GM21717 (cell line): ENCODE data around the gene XXYLT1.

Source experiments
- ATAC-seq: cut with Tn5 transposase; IDR thresholded peaks from one replicate; pipeline ENCODE4 v1.9.1; 2021; ENCODE audit warnings: mild to moderate bottlenecking, moderate library complexity; ENCODE audit not compliant: unreplicated experiment

Gene XXYLT1

DNA sequence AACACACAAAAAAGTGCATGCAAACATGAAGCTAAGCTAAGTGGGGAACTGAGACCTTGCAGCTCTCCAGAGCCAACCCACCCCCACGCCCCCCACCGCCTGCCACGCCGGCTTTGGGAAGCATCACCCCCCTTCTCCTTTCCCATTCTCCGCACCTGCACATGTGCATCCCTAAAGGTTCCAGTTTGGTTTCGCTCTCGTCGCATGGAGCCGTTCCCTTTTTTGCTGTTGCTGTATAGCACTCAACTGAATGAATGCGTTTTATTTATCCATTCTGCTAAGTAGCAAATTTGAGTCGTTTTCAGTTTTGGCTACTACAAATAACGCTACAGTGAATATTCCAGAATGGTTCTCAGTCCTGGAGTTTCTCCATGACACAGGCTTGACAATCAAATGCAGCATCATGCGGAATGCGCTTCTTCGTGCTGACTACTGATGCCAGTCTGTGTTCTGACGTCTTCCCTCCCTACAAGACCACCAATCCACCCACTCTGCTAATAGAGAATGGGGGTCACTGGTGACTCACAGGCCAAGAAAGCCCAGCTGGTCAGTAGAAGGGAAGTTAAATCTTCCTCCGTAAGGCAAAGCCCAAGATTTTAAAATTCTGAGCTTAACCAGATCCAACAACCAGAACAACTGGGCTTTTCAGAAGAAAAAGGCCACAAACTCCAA is 115.3 kb downstream of the XXYLT1 start:
- no peak for ATAC-seq

DNA sequence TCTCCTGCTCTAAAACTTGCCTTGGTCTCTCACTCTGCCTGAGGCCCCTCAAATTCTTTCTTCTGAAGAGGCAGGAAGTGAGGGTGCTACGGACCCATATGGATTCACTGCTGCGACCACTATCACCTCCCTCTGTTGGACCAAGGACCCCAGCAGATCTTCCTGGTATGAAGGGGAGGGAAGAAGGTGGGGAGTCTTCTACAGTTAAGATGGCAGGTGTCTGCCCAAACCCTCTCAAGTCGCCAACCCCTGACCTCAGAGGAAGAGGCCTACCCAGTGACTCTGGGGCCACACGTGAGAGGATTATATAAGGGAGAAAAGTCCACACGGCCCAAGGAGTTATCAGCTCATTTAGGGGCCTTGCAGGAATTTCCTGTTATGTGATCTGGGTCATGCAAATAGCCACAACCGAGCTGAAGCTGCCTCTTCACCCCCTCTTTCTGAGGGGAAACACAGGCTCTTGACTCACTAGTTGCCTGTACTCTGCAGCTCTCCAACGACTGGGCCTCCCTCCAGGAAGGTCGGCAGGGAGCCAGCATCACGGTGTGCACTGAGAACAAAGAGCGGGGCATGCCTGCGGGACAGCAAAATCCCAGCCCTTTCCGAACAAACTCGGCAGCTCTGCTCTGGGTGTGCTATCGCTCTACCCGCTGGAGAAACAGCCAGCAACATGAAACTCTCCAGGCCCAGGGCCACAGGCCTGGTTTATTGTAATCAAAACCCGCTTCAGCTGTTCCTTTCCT is 116.0 kb downstream of the XXYLT1 start:
- peak; percentile 40 for ATAC-seq

DNA sequence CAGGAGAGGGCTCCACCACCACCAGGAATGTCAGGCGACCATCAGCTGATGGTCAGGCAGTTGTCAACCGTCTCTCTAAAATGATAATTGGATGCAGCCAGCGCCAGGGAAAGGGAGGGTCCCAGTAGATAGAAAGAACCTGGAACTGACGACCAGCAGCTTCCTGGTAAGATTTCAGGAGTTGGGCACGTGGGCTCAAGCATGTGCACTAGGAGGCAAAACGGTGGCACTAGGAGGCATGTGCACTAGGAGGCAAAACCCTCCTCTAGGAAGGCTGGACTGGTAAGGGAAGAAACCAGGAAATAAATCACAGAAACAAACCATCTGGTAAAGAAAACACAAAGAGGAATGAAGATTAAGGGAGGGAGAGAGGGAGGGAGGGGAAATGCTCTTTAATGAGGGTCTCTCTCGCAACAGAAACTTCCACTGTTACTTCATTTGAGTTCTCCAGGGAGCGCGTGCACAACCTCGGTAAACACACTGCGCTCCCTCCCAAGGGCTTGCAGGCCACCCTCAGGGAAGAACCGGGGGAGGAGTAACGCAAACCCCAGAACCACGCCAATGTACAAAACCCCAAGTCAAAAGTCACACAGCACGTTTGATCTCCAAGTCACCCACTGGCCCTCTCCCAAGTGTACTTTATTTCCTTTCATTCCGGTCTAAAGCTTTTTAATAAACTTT is 116.7 kb downstream of the XXYLT1 start:
- no peak for ATAC-seq

DNA sequence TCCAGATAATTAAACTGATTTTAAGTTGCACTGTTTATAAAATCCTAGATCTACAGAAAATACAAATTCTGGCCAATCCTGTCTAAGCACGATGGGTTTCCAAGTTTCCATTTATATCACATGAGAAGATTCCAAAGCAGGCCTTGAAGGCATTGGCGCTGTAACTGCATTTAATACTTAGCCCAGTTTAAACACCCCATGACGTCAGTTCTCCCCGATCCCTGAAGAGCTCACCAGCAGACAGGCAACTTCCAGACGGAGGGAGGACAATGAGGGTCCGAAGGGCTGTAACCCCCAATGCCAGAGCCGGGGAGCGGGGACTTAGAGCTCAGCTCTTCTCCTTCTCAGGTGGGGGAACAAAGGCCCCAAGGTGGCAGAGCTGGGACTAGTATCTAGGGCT is 117.3 kb downstream of the XXYLT1 start:
- ATAC-seq: no peak

DNA sequence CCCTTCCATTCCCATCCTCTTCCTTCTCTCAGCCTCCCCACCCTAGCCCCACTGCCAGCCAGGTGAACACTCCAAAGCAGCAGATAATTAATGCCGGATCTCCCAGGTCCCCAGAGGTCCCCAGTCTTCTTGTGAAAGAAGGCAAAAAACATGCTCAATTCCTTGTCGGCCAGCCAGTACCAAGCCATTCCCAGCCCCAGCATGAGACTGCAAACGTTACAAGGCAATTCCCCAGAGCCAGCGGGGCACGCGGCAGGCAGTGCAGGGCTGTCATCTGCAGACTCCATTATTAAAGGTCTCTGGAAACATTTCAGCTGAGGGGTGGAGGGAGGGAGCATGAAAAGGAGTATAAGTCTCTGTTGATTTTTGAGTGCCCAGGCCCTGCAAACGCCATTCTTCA is 117.8 kb downstream of the XXYLT1 start:
- no peak for ATAC-seq

DNA sequence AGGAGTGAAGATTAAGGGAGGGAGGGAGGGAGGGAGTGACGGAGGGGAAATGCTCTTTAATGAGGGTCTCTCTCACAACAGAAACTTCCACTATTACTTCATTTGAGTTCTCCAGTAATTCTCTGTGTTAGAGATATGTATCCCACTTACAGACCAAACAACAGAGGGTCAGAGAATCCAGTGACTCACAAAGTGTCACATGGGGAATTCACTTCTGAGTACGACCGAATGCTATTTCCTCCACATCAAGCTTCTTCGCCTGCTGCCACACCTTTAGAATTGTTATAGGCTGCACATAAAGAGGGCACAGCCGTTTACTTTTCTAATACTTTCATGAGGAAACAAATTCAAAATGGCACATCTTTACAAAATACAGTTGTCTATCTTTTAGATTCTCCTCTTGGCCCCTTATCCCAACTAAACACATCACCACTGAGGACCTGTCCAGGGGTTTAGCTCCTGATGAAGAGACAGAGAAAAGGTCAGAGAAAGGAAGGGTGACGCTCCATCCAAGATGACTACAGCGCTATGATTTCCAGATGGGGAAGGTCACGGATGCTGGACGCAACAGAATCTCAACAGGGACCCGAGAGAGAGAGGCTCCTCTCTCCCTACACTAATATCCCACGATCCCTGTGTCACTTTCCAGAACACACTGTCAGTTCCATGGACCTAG is 119.0 kb downstream of the XXYLT1 start:
- ATAC-seq: no peak

DNA sequence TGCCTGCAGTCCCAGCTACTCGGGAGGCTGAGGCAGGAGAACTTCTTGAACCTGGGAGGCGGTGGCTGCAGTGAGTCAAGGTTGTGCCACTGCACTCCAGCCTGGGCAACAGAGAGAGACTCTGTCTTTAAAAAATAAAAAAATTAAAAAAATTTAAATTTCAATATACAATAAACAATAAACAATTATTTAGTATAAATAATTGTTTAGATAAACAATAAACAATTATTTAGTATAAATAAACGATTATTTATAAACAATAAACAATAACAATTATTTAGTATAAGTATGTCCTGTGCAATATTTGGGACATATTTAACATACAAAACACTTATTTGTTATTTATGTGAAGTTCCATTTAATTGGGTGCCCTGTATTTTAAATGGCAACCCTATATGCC is 119.6 kb downstream of the XXYLT1 start:
- ATAC-seq: no peak

DNA sequence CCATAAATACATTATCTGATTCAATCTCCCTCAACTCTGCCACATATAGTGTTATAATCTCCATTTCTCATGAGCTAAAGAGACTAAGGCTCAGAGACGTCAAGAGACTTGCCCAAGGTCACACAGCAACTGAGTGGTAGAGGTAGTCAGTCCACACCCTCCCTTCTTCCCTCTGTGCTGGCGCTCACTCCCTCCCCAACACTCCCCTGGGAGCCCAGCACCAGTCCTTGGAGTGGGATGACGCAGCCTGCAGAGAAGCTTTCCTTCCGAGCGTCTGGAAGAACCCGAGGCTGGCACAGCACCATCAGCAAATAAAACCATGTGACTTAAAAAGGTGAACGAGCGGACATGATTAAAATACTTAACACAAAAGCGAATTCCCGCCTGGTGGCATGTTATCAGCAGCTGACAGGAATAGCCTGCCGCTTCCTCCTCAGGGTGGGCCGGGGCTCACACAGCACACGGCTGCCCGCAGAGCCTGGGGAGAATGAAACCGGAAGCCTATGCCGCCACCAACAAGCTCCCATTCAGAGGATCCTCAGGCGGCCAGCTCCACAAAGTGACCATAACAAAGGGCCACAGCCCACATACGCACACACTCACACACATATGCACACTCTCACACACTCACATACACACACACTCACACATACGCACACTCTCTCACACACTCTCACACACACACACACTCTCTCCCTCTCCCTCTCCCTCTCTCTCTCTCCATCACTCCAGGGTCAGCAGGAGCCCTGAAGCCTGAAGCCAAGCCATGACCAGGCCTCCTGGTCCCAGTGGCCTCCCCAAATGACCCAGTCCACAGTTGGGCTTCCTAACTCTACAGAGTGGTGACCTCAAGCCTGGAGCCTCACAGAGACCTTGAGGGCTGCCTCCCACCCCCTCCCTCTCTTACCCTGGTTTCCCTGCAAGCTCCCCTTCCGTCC is 120.5 kb downstream of the XXYLT1 start:
- peak; percentile 31 for ATAC-seq

DNA sequence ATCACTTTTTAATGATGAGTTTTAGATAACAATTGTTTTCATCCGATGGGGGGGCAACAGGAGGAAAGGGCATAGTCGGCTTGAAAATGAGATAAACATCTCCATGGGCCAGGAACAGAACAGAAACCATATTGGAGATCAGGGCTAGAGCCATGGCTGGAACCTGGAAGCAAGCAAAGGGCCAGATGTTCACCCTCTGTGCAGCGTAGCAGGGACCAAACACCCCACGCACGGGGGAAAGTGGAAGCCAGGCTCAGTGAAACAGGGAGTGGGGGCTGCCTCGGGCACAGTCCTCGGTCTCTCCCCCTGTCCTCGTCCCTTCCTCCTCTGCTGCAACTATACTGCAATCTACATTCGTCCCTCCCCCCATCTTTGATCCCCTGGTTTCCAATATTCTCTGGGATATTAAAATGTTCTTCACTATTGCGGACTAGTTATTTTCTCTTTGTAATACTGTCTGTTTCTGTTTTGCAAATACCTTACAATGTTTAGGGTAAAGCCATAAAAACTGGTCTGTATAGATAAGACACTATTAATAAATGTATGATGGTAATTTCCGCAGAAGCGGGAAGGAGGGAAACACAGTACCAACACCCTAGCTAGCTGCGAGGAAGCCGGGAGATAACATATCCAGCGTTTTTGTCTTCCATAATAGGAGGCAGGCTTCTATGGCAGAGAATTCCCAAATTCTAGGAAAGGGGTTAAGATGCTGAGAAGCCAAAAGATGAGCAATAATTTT is 121.5 kb downstream of the XXYLT1 start:
- no peak for ATAC-seq

DNA sequence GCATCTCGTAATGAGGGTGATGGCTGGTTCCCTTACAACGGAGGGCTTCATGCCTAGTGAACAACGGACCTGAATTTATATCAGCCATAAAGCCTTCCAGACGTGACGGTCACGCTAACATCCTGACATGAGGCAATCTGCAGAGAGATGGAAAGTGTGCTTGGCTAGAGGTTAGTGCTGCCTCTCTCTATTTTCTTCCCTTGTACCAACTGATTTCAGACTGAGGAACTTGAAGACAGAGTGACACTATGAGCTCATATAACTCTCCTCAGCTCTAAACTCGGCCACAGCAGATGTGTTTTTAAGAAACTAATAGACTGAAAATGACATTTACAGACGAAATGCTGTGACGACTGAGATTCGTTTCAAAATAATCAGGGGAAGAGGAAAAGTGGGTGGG is 122.4 kb downstream of the XXYLT1 start:
- no peak for ATAC-seq

DNA sequence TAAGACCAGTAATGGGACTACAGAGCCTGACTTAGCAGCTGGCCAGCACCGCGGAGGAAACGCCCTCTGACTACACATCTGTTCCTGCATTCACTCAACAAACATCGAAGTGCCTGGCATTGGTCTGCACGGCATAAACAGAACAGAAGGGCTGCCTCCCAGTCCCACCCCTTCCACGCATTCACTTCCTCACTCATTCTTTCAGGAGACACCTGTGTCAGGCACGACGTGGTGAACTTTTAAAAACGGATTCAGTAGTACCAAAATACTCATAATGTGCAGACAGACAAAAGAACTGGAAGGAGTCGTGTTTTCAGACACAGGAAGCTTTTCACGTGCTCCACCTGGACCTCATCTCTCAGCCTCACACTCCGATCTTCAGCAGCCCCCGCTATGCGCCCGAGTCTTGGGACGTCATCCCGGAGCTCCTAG is 123.3 kb downstream of the XXYLT1 start:
- ATAC-seq: peak; percentile 88

DNA sequence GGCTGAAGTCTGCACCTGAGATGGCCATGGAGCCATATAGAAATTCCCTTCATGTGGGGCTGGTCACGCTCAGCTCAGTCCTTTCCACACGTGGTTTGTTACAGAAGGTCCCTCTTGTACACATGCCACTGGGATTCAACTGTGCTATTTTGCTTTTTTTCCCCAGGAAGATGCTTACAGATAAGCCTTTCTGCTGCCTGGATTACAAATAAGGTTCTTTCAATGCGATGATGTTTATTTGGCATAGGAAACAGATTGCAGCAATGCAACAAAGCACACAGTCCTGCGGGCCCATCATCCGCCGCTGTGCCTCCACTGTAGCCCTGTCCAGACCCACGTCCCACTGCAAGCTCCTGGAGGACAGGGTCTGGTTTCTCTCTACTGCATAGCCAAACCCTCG is 124.8 kb downstream of the XXYLT1 start:
- no peak for ATAC-seq

DNA sequence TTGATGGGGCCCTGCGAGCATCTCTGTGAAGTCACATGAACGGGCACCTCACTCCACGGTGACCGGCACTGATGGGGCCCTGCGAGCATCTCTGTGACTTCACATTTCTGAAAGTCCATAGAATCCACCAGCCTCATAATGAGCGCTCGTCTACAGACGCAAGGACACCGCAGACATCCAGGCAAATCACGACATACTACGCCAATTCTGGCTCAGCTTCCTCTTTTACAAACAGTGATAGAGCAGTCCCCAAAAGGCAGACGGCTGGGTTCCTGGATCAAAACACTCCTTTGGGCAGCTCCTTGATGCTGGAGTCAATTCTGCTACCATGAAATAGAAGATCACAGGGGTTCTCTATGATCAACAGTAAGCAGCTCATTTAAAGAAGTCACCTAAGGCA is 125.4 kb downstream of the XXYLT1 start:
- ATAC-seq: no peak

DNA sequence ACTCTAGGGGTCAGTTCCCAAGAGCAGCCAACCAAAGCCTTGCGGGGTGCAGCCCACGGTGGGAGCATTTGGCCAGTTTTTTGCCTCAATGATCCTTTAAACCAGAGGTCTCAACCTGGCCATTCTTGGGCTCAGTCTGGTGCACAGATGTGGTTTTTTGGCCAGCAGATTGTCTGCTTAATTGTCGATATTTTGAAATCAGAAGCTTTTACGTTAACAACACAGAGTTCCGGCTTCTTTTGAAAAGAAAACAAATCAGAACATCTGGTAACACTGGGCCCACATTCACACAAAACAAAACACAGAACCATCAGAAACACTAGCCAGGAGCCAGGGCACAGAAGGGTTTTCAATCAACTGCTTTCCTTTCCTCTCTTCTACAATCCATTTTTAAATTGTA is 127.7 kb downstream of the XXYLT1 start:
- ATAC-seq: no peak

DNA sequence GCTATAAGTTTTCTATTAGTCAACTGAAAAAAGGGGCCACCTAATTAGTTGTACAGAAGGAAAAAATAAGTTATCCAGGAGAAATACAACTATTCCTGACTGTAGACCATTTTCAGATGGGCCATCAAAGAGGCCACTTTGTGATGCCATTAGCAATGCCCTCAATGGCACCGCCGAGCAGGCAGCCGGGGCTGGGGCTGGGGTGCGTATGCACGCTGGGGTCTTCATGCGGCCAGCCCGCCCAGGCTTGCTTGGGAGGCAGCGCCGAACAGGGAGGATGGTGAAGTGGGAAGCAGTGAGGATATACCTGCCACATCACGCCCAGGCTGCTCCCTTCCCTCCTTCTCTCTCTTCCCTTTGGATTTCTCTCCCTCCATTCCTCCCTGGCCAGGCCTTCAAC is 128.4 kb downstream of the XXYLT1 start:
- no peak for ATAC-seq

DNA sequence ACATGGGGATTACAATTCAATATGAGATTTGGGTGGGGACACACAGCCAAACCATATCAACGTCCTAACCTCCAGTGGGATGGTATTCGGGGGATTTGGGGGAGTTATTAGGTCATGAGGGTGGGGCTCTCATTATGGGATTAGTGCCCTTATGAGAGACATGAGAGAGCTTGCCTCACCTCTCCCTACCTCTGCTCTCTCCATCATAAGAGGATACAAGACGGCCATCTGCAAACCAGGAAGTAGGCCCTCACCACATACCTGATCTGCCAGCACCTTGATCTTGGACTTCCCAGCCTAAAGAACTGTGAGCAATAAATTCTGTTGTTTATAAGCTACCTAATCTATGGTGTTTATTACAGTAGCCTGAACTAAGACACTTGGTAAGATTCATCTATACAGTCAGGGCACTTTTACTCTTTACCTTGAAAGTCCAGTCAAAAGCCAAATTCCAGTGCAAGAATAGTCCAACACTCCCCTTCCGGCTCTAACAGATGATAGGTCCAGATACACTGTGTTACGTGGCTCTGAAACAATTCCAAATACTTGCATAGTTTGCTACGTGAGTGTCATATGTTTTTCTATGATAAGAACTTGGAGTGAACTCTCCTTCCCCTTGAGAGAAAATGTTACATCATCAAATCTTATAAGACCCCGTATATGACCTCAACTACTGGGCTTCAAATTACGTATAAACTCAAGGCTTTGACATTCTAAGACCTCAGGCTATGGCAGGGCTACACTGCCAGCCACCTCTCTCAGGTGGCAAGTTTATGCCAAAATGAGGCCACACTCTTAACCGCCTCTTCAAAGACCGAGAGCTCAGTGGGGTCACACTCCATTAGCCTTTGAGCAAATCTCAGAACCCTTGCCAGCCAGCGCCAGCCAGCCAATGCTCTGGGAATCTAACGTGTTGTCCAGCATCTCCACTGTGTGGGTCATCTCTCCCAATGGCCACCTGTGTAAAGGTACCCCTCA is 129.9 kb downstream of the XXYLT1 start:
- ATAC-seq: no peak

DNA sequence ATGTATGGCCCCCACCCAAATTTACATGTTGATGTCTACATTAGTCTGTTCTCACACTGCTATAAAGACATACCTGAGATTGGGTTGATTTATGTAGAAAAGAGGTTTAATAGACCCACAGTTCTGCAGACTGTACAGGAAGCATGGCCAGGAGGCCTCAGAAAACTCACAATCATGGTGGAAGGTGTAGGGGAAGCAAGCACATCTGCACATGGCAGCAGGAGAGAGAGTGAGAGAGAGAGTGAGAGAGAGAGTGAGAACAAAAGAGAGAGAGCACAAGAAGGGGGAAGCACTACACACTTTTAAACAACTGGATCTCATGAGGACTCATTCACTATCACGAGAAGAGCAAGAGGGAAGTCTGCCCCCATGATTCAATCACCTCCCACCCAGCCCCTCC is 130.5 kb downstream of the XXYLT1 start:
- ATAC-seq: no peak

DNA sequence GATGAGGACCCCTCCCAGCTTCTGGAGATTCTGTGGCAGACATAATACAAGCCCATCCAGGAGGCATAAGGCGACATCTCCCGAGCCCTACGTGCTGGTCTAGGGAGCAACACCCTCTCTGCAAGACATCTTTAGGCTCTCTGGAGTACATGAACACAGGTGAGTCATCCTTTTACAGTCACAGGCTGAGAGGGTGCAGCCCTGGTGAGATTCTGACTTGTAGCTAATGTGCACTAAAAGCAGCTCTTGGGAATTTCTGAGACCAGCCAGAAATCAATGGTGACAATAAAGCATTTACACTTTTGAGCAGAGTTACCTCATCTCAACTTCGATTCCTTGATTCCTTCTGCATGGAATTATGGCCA is 131.1 kb downstream of the XXYLT1 start:
- ATAC-seq: no peak
